NCI-H2171 treated with DMSO at 0.1 percent for 48 hours (cell line): ENCODE measurements around the gene ZFAND6.

Experiments used
- DNase-seq: peaks from one replicate; lab custom pipeline; 2025; lab: John Stamatoyannopoulos, UW

ZFAND6 gene

GRCh38 chr15:80170596-80170995 lies 111.1 kb downstream of the ZFAND6 start:
- DNase-seq, result no peak

DNA sequence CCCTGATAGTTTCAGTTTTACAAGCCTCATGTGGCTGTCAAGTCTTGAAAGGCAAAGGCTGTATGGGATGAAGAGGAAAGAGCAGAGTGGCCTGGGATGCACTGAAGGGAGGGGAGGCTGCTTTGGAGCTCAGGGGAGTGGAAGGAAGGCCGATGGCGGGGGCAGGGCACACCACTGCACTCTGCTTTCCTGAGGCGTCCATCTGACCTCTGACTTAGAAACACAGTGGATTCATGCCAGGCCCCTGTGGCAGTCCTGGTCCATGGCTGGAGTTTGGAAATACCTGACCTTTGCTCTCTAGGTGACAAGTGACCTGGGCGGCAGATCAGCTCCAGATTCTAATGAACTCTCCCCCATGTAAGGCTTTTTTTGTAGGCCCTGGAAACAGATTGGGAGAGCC lies 112.3 kb downstream of the ZFAND6 start:
- no peak for DNase-seq

- no peak for DNase-seq
Measured at GRCh38 chr15:80172401-80172800, 112.9 kb downstream of the ZFAND6 start.

DNA sequence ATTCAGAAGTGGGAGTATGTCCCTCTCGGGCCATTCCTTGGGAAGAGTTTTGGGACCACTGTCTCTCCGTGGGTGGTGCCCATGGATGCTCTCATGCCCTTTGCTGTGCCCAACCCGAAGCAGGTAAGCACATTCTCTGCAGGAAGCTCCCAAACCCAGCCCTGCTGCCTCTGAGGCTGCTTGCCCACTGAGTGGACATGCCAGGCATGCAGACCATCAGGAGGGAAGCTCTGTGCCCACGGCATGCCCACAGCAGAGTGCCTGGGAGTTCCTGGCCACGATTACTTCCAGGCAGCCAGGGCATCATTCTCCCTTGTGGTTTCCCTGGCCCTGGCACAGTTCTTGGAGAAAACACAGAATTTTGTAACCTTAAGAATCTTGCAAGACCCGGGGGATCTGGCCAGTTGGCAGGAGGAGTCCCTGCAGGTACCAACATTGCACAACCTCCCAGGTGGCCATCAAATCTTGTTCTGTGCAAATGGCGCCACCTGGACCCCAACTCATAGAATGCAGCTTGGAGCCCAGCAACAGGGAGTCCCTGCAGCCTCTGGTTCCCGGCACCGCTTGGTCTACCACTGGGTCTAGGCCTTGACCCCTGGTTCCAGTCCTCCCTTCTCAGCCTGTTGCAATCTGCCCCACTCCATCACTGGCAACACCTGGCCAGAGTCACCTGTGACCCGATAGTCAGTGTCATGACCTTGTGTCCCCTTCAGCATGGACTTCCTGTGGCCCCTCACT lies 113.7 kb downstream of the ZFAND6 start:
- peak; percentile 54 for DNase-seq

DNA sequence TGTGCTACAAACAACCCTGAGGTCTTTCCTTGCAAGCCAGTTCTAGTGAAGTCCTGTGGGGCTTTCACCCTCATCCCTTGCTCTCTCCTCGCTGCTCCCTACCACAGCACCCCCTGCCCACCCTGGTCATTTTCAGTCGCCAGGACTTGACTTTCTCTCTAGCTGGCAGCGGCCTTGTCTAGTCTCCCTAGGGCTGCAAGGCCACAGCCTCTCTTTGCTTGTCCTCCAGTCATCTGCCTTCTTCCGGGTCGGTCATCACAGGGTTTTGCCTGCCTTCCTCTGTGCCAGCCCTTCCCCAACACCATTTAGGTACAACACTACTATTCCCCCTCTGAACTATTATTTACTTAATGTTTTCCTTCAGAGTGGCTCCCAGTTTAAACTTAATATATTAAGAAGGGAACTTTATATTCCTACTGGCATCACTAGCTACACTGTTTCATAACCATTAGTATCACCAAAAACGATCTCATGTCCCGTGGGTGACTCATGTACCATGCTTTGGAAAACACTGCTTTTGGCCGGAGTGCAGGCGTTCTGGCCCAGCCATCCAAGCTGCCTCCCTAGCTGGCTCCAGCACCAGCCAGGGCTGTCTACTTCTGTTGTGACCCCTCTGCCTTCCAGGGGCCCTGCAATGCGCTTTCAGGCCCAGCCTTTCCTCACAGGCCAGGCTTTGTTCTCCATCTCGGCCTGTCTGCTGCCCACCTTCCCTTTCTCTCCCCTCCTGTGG lies 114.7 kb downstream of the ZFAND6 start:
- no peak for DNase-seq

GRCh38 chr15:80175436-80175835 lies 116.0 kb downstream of the ZFAND6 start:
- DNase-seq, result no peak

DNA sequence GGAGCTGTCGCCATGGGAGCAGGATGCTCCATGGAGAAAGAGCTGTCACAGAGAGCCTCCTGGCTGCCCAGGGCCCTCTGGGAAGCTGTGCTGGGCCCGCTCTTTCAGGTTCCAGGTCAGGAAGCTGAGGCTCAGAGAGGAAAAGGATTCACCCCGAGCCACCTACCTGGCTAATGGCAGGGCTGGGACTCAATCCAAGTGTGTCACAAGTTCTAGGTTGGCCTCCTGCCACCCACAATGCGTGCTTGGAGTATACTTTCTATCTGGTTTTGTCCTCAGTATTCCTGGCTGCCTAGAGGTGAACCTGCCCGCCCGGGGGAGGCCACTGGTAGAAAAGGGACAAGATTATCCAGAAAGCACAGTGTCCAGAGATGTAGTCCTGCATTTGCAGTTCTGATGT lies 117.0 kb downstream of the ZFAND6 start:
- DNase-seq, result no peak

GRCh38 chr15:80177156-80177555 lies 117.7 kb downstream of the ZFAND6 start:
- DNase-seq, result no peak

DNA sequence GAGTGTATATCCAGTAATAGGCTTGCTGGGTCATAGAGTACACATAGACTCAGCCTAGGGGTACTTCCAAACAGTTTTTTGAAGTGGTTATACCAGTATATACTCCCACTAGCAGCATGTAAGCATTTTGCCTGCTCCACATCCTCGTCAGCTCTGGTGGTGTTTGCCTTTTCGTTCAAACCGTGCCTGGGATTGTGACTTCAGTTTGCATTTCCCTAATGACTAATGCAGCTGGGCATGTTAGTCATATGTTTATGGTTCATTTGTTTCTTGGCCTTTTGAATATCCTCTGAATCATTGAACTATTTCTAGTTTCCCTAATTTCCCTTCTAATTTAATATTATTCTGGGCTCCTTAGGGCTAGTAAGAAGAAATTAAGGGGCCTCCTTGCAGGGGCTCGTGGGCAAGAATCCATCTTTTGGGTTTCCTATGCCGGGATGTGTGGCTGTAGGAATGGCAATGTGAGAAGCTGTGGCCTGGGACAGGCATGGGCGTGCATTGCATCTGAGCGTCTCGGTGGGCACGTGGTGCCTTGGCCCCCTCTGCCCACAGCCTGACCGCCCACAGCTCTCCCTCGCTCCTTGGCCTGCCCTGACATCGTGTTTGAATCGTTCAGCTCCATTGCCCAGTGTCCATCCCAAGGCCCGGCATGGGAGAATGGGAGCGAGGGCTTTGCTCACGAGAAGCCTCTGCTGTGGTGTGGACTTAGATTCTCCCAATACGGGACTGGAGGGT lies 119.7 kb downstream of the ZFAND6 start:
- no peak for DNase-seq

GRCh38 chr15:80179935-80180334 lies 120.5 kb downstream of the ZFAND6 start:
- DNase-seq, result no peak

- no peak for DNase-seq
Measured at GRCh38 chr15:80180468-80180867, 121.0 kb downstream of the ZFAND6 start.

DNA sequence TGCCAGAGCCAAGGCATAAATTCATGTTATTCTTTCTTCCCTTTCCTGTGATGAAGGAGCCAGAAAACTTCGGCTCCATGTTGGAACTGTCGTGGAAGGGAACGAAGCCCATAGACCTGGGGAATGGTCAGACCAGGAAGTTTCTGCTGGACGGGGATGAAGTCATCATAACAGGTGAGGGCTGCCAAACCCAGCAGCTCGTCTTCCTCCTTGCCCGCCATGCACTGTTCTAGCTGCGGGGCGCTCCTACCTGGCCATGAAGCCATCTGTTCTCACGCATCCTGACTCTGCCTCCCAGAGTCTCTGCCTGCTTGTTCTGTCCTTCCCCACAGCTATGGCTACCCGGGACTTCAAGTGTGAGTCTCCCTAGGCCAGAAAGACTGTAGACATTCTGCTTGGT lies 121.5 kb downstream of the ZFAND6 start:
- no peak for DNase-seq

DNA sequence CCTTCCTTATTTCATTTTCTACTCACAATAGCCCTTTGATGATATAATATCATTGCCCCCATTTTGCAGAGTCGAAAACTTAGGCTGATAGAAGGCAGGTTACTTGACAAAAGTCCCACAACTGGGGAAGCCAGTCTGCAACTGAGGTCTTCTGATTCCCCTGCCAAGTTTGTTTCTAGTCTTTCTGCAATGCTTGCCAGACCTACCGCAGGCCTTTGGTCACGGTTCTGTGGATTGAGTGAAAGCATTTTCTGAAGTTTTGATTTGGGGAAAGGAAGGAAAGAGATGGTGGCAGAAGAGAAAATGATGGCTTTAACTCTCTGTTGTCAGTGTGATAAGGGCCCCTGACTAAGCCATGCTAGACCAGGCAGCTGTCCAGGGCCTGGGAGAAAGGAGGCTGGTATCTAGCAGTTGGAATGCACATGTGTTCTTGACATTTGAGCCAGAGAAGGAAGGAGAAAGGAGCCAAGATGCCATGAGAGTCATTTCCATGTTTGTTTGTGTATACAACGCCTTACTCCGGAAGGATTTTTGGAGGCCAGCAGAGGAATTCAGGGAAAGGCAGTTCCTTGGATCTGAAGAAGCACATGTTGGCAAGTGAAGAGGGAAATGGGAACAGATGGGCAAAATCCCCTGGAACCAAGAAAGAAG lies 123.3 kb downstream of the ZFAND6 start:
- DNase-seq, result peak; percentile 22

- DNase-seq, result no peak
Measured at GRCh38 chr15:80183306-80183705, 123.8 kb downstream of the ZFAND6 start.

DNA sequence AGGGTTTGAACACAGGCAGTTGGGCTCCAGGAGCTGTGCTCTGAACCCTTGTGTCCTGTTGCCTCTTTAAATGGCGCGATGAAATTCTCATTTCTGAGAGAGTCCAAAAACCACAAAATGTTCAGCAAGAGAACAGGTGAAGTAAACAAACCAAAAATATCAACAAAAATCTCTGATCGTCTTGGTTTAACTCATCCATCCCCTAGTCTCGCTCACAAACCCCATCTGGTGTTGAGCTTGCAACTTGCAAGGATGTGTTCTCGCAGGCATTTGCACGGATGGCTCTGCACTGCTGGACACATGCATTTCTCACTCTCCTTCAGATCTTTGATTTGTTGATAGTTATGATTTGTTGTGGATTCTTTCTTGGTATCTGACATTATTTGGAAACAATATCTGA lies 124.4 kb downstream of the ZFAND6 start:
- no peak for DNase-seq

GRCh38 chr15:80184554-80184953 lies 125.1 kb downstream of the ZFAND6 start:
- DNase-seq, result no peak

- DNase-seq, result no peak
Measured at GRCh38 chr15:80185152-80185551, 125.7 kb downstream of the ZFAND6 start.

DNA sequence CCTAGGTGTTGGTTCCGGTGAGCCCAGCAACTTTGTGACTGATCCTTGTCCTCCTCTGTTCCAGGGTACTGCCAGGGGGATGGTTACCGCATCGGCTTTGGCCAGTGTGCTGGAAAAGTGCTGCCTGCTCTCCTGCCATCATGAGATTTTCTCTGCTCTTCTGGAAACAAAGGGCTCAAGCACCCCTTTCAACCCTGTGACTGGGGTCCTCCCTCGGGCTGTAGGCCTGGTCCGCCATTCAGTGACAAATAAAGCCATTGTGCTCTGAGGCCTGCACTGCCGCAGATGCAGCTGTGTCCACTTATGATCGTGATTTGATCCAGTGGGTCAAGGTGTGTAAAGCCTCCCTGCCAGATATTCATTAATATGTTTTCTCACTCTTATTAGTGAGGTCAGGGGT lies 126.6 kb downstream of the ZFAND6 start:
- DNase-seq, result no peak

GRCh38 chr15:80186597-80186996 lies 127.1 kb downstream of the ZFAND6 start:
- DNase-seq, result no peak
